AG04450 (cell line): ENCODE measurements around the gene CCR7. TPM values are rescaled to one million over a fixed set of nuclear protein-coding genes. Genes with fewer than 3 reads are reported as not detected.

Source experiments
- CTCF ChIA-PET: fragments of 300-600, 350-600 bp; formaldehyde crosslinking; extraction: SDS; loops from one replicate; lab custom pipeline; 2022; ENCODE audit warnings: antibody characterized with exemption, inconsistent platforms; lab: Charles Lee
- POLR2A ChIA-PET: fragments of 350-600 bp; formaldehyde crosslinking; extraction: SDS; loops from one replicate; lab custom pipeline; 2021; ENCODE audit warnings: antibody characterized with exemption, inconsistent platforms; lab: Yijun Ruan, JAX
- DNase-seq: peaks from one replicate; pipeline ENCODE4 v3.0.0-alpha.2; 2011; ENCODE audit warnings: low read depth, low spot score
- H3K27ac ChIP-seq: one replicate; pipeline ENCODE4 v1.5.1; 2012; ENCODE audit warnings: low read depth, low read length, control low read depth
- H3K27me3 ChIP-seq: one replicate; pipeline ENCODE4 v1.6.0; 2012; ENCODE audit warnings: low read length; ENCODE audit not compliant: control insufficient read depth, insufficient read depth
- H3K4me3 ChIP-seq: 2 replicates; pipeline ENCODE4 v1.5.1; 2011; ENCODE audit warnings: mild to moderate bottlenecking, low read depth, low read length, control low read depth
- H3K9me3 ChIP-seq: 2 replicates; pipeline ENCODE4 v1.5.1; 2012; ENCODE audit warnings: low read length; ENCODE audit not compliant: control insufficient read depth, insufficient read depth
- polyA plus RNA-seq: library from polyadenylated mRNA; depleted of rRNA; stranded (reverse); fragments of >200 nt; gene quantifications from 2 replicates; pipeline ENCODE4 v1.2.3, GENCODE V29; 2011
- TF ChIP-seq, protein P1 (sequence below): IDR thresholded peaks from 2 replicates; pipeline ENCODE4 v1.5.1; 2011; ENCODE audit warnings: low read depth, low read length, control low read depth, inconsistent platforms

CCR7 gene
- polyA plus RNA-seq, 1 experiment, result 0.22 TPM

DNA sequence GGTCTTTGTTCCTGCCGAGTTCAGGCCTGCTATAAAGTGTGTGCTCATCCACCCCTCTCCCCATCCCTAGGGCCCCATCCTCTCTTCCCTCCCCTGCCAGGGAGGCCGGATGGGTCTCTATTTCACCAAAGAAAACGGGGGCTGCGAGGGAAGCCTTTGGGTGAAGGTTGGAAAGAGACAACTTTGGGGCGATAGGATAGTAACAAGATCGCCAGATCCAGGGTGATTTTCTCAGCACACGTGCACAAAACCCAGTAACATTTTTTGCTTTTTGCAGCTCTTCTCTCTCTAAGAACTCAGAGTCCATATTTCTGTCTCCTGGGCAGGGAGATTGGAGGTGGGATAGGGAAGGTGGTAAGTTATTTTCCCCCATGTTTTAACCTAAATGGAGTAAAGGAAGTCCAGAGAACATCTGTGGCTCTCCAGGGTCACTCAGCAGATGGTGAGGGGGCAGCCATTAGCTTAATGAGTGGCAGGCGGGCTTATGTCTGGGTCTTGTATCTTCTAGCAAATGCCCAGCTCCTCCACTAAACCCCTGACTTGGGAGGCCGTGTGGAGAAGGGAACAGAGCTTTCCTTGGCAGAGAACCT lies 6.9 kb downstream of the CCR7 start:
- no peak overlapping the region for H3K27ac ChIP-seq
- CTCF ChIA-PET, result interaction anchor here (0.7 to 7.7 kb wide), 12 partner anchors 10 to 259 kb away, joined by 3 to 174 read pairs (median 6); partner anchors contain the start of gene TOP2A
- POLR2A ChIA-PET, result no interaction called here

DNA sequence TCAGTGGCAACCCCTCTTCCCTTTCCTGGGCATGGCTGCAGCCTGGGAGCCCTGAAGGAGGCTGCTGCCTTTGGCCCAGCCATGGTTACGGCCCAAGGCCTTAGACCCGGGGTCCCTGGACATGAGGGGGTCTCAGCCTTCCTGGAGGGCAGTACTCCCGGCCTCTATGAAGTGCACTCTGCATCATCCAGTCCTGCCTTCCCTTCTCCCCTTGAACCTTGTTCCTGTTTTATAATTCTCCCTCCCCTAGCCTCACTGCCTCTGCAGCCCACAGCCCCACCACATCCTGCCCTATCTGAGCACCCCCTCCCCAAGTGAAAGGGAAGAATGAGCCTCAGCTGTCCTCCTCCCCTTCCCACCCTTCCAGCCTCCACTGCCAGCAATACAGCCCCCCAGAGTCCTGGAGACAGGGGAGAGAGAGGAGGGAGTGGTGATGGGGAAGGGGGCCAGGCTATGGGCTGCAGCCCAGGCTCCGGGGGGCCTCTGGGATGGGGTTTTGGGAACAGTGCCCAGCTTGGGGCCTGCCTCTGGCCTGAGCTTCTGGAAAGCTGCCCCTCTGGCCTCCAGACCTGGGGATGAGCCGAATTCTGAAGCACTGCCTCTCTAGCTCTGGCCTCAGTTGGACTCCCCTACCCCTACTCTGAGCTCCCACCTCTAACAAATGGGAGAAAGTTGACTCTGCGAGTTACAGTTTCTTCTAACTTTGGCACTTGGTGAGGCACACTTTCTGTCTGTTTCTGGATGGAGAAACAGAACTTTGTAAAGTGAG lies 7.6 kb downstream of the CCR7 start:
- H3K4me3 ChIP-seq, result no peak overlapping the region
- DNase-seq, result no peak
- no peak overlapping the region for H3K27ac ChIP-seq
- POLR2A ChIA-PET, result no interaction called here
- H3K27me3 ChIP-seq, result peaks cover 5% of the 10 kb centered on the region
- H3K9me3 ChIP-seq, result peaks cover 8% of the 10 kb centered on the region
- CTCF ChIA-PET, result interaction anchor here (0.9 to 7.7 kb wide), 9 partner anchors 11 to 258 kb away, joined by 3 to 174 read pairs (median 9); partner anchors contain the start of gene TOP2A
- TF ChIP-seq, protein P1, sequence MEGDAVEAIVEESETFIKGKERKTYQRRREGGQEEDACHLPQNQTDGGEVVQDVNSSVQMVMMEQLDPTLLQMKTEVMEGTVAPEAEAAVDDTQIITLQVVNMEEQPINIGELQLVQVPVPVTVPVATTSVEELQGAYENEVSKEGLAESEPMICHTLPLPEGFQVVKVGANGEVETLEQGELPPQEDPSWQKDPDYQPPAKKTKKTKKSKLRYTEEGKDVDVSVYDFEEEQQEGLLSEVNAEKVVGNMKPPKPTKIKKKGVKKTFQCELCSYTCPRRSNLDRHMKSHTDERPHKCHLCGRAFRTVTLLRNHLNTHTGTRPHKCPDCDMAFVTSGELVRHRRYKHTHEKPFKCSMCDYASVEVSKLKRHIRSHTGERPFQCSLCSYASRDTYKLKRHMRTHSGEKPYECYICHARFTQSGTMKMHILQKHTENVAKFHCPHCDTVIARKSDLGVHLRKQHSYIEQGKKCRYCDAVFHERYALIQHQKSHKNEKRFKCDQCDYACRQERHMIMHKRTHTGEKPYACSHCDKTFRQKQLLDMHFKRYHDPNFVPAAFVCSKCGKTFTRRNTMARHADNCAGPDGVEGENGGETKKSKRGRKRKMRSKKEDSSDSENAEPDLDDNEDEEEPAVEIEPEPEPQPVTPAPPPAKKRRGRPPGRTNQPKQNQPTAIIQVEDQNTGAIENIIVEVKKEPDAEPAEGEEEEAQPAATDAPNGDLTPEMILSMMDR, result no peak

More for the DNA sequence above, 6.9 kb downstream of the CCR7 start:
- peaks cover 9% of the 10 kb centered on the region for H3K27me3 ChIP-seq
- TF ChIP-seq, protein P1, result no peak
- no peak overlapping the region for H3K4me3 ChIP-seq
- peaks cover 8% of the 10 kb centered on the region for H3K9me3 ChIP-seq
- DNase-seq, result no peak

DNA sequence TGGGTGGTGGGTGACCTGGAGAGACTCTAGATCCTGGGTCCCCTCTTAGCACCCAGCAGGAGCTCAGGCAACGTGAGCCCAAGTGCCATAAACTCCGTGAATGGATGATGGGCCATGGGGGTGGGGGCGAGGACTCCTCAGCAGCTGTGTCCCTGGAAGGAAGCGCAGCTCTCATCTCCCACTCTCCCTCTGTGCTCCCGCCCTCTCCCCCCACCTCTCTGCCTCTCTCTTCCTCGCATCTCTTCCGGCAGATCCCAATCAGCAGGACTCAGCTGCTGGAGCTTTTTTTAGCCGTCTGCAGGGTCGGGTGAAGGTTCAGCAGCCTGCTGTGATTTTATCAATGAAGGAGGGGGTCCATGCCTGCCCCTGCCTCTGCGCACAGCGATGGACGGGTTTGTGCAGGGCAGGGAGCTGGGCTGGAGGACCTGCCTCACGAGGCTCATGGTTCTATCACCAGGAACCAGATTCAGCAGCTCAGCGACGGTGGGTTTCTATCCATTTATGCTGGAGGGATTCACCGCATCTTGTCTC lies 8.3 kb downstream of the CCR7 start:
- Histone ChIP-seq H3K27ac (no peak overlapping the region), H3K4me3 (no peak overlapping the region), H3K27me3 (no peaks in the 10 kb centered on the region), H3K9me3 (peaks cover 8% of the 10 kb centered on the region)
- TF ChIP-seq, protein P1, result no peak
- POLR2A ChIA-PET, result interaction anchor here (0.6 to 0.8 kb wide), 3 partner anchors 14 to 106 kb away, joined by 3 to 4 read pairs (median 3); no protein-coding TSS in a partner anchor
- CTCF ChIA-PET, result interaction anchor here (1.0 to 7.7 kb wide), 3 partner anchors 20 to 142 kb away, joined by 4 to 174 read pairs (median 15); no protein-coding TSS in a partner anchor
- no peak for DNase-seq

DNA sequence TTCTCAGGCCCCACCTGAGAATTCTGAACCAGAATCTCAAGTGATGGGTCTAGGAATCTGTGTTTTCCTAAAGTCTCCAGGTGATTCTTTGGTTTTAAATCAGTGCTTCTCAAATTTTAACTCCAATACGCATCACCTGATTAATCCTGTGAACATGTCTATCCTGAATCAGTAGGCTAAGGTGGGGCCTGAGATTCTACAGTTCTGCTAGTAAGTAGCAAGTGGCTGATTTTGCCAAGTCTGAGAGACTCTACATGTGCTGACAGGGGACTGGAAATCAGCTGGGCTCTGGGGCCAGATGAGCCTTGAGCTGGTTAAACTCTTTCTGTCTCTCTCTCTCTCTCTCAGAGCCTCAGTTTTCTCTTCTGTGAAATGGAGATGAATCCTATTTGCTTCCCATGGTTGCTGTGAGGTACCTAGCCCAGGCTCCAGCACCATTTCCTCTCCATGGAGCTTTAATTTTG lies 9.0 kb downstream of the CCR7 start:
- POLR2A ChIA-PET, result interaction anchor here (0.8 kb wide), 1 partner anchor 13 kb away, joined by 3 read pairs; no protein-coding TSS in a partner anchor
- H3K27me3 ChIP-seq, result no peaks in the 10 kb centered on the region
- CTCF ChIA-PET, result interaction anchor here (1.0 to 7.7 kb wide), 4 partner anchors 19 to 143 kb away, joined by 3 to 174 read pairs (median 10); no protein-coding TSS in a partner anchor
- H3K27ac ChIP-seq, result no peak overlapping the region
- H3K9me3 ChIP-seq, result peaks cover 8% of the 10 kb centered on the region
- TF ChIP-seq, protein P1, result no peak
- no peak overlapping the region for H3K4me3 ChIP-seq
- DNase-seq, result no peak
